GM18499 (cell line): ENCODE data around the gene SEMA5A.

Source experiments
- ATAC-seq: cut with Tn5 transposase; IDR thresholded peaks from one replicate; pipeline ENCODE4 v1.9.1; 2021; ENCODE audit warnings: moderate number of reproducible peaks; ENCODE audit not compliant: insufficient read depth, unreplicated experiment

Gene SEMA5A, protein sequence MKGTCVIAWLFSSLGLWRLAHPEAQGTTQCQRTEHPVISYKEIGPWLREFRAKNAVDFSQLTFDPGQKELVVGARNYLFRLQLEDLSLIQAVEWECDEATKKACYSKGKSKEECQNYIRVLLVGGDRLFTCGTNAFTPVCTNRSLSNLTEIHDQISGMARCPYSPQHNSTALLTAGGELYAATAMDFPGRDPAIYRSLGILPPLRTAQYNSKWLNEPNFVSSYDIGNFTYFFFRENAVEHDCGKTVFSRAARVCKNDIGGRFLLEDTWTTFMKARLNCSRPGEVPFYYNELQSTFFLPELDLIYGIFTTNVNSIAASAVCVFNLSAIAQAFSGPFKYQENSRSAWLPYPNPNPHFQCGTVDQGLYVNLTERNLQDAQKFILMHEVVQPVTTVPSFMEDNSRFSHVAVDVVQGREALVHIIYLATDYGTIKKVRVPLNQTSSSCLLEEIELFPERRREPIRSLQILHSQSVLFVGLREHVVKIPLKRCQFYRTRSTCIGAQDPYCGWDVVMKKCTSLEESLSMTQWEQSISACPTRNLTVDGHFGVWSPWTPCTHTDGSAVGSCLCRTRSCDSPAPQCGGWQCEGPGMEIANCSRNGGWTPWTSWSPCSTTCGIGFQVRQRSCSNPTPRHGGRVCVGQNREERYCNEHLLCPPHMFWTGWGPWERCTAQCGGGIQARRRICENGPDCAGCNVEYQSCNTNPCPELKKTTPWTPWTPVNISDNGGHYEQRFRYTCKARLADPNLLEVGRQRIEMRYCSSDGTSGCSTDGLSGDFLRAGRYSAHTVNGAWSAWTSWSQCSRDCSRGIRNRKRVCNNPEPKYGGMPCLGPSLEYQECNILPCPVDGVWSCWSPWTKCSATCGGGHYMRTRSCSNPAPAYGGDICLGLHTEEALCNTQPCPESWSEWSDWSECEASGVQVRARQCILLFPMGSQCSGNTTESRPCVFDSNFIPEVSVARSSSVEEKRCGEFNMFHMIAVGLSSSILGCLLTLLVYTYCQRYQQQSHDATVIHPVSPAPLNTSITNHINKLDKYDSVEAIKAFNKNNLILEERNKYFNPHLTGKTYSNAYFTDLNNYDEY

DNA sequence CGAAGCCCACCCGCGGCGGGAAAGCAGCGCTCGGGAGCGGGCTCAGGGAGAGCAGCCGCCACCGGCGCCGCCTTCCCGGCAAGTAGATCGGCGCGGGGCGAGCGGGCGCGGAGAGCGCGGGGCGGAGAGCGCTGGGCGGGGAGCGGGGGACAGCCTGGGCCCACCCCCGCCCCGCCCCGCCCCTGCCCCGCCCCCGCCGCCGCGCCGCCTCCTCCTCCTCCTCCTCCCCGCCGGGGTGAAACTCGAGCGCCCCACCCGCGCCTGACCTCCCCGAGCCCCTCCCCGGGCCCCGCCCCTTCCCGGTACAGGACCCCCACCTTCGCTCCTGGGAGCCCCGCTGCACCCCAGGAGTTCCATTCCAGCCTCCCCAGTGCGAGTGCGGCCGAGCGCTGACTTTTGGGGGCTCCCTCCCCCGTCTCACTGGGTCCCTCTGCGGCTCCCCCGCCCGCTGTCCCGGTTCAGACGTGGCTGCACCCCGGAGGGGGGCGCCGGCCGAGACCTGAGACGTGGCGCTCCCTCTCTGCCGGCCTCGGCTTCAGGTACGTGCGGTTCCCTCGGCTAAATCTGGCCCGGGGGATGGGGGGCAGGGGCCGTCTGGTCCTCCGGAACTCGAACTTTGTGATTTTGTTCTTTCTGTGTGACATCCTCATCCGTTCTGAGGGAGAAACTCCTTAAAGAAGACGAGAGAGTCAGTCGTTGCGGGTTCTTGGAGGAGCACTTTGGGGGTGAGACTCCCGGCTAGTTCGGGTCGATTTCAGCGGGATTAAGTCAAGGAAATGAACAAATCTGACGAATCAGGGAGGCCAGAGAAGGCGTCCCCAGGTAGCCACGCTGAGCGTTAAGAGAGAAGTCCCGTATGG lies at the start of gene SEMA5A:
SEMA5A (minus strand) TSS at position 84 of the 860 bp plus-strand sequence. CDS start 166,129 bp downstream, outside the sequence.
- no peak for ATAC-seq

DNA sequence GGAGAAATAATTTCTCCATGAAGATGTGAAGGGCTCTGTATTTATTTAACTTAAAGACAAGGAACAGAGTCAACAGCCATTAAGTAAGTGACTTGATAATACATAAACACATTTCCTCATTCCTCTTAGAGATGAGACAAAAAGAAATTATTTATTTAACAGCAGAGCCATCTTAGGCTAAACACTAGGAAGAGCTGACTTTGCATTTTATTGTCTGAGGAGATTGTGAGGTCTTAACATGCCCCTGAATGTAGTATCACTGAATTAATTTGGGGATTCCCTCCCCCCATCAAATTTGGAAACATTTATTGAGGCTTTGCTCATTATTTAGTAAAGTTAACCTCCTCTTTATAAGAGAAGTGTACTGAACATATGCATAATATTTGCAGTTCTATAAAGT lies 49.0 kb upstream of the SEMA5A start:
- no peak for ATAC-seq

DNA sequence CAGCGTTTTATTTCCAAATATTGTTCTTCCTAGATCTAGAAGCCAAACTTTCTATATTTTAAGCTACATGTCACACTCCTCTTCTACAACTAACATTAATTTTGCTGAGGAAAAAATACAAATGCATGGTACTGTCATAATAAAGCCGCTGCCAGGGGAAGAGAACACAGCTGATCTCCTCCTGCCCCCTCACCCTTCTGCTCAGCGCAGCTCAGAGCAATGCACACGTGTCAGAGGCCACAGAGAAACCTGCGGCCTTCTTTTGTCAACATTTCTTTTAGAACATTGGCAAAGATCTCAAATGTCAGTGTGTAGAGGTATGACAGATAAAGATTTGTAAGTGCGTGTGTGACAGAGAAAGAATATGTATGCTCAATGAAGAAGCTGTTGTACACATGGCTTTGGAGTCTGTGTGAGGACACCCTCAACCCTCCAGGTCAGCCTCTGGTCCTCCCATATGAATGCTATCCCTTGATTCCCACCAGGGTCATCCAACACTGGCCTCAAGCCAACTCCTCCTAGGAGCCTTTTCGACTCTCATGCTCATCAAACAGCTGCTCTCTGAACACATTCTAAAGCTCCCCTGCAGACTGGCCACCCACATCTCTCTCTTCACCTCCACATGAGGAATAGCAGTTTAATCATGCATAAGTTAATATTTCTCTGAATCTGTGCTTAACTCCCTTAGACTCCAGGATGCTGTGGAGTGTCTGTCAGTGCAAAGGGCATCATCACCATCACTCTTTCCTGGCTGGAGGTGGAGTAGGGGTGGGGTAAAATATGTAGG lies 43.4 kb upstream of the SEMA5A start:
- ATAC-seq = no peak

DNA sequence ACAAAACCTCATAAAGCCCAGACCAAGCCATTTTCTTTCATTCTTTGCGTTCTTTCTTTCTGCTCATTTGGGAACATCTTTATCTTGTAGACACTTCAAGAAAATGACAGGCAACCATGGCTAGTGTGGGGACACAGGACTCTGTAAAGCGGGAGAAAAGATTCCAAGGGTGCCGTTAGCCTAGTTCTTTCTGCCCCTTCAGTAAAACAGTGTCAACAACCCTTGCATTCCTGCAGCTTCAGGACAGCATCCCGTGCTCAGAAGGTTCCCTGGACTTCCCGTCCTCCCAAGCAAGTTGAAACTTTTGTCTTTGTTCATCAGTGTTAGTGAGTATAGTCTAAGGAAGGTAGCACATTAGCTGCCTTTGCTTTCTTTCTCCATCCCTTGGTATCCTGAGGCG lies 42.4 kb upstream of the SEMA5A start:
- no peak for ATAC-seq

DNA sequence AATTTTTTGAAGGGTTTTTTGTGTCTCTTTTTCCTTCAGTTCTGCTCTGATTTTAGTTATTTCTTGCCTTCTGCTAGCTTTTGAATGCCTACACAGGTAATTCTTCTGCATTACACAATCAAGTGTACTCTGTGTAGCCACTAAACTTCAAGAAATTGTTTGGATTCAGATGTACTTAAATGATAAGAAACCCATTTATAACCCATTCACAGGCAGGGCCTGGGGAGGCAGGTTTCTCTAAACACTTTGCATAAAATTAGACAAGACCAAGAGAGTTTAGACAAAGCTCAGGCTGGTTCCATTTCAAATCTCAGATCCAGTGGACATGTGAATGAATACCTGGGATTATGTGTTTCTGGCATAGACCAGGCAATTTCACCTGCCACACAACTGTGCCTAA lies 41.3 kb upstream of the SEMA5A start:
- no peak for ATAC-seq

DNA sequence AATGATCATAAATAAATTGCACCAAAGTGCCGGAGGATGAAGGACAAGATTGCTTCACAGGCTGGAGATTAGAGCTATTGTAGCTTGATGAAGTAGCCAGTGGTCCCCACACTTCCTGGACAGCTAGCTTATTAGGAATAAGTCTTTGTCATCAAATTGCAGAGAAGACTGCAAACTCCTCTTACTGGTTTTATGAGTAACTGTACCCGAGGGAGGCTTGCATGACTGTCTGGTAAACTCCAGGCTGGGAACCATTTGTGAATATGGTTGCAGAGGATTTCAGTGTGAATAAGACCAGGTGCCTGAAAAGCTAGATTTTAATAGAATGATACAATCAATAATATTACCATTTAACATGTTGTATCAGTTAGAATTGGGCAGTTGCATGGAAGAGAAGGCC lies 36.5 kb upstream of the SEMA5A start:
- ATAC-seq = no peak

DNA sequence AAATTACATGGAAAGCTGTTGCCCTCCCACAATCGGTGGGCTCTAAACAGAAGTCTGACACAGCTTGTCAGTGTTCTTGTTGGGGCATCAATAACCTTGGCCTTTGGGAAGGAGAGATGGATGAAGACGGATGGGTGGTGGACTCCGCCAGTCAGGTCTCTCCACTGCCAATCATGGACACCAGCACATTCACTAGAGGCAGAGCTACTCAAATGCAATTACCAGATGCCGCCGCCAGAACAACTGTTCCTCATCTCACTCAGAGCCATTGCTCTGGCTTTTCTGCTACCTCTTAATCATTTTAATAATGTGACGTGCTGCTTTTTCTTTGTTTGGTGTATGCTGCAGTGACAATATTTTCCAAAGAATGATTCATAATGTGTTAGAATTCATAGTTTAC lies 27.9 kb upstream of the SEMA5A start:
- ATAC-seq = no peak

DNA sequence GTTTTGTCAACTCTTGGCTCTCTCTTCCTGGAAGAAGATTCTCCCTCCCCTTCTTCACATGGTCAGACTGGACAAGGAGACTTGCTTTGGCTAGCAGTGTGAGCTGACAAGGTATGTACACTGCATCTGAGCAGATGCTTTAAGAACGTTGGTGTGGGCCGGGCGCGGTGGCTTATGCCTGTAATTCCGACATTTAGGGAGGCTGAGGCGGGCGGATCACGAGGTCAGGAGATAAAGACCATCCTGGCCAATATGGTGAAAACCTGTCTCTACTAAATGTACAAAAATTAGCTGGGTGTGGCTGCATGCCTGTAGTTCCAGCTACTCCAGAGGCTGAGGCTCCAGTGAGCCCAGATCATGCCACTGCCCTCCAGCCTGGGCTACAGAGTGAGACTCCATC lies 26.4 kb upstream of the SEMA5A start:
- ATAC-seq = no peak

DNA sequence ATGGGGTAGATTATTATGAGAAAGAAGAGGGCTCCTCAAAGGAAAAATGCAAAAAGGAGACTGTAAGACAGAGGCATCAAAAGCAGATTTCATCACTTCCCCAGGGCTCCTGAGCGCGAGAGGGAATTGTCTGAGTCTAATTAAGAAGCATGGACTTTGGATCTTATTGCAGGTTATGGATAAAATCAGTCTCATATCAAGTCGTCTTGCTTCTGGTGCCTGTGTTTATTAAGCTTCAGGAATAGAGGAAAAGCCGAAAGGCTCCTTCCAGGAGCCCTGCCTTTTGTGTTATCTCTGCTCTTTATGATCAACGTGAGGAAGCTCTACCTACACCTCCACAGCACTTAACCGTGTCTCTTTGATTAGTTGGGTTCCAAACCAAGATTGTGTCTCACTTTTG lies 25.0 kb upstream of the SEMA5A start:
- ATAC-seq = no peak

DNA sequence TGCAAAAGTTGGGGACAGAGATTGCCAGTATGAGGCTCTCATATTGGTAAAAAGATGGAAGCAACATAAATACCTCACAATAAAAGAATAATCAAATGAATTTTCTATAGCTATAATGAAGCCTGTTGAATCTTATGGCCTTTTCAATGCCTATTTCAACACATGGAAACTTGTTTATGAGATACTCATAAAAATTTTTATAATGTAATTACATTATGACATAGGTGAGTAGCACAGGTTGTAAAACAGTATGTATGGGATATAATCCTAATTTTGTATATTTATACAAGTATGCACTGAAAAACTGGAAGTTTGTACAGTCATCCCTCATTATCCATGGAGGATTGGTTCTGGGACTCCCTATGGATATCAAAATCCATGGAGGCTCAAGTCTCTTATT lies 21.2 kb upstream of the SEMA5A start:
- ATAC-seq = no peak

DNA sequence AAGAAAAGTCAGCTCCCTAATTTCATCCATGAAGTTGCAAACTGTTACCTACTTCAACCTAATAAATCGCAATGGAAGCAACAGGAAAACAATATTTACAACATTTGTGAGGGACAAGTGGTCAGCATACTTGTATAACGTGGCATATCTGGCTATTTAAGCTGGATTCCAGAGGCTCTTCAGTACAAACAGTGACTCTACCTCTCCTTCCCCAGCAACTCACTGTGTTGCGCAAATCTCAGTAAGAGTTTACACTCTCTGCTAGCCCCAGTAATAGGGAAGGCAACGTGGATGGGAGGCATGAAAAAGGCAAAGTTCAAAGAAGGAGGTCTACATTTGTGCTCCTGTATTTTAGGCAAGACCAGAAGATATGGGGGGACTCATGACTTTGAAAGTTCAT lies 18.9 kb upstream of the SEMA5A start:
- ATAC-seq = no peak

DNA sequence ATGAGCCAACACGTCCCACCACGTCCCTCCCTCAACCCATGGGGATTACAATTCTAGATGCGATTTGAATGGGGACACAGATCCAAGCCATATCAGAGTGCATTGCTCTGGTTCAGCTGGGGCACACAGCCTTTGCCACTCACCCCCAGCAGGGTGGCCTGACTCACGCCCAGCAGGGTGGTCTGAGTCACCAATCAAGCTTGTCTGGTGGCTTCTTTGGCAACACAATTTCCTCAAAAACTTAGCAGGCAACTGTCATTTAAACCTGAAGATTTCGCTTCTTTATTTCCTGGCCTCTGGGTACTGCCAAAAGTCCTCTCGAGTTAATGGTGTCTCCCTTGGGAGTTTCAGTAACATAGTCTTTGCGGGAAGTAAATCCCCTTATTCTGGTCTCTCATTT lies 16.3 kb upstream of the SEMA5A start:
- no peak for ATAC-seq

DNA sequence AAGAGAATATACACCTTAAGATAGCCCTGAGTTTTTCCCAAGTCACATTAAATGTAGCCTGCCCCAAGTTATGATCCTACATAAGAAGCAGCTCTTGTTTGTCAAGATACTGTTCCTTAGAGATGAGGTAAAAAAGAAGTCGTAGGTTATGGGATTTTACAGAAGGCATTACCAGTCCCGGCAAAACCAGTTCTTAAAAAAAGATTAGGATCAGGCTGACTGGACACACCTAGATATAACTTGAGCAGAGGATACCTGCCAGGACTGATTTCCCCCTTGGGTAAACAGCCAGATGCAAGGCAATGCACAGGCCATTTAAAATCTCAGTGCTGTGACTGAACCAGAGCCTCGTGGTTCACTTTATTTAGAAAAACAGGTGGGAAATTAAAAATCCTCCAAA lies 14.1 kb upstream of the SEMA5A start:
- no peak for ATAC-seq

DNA sequence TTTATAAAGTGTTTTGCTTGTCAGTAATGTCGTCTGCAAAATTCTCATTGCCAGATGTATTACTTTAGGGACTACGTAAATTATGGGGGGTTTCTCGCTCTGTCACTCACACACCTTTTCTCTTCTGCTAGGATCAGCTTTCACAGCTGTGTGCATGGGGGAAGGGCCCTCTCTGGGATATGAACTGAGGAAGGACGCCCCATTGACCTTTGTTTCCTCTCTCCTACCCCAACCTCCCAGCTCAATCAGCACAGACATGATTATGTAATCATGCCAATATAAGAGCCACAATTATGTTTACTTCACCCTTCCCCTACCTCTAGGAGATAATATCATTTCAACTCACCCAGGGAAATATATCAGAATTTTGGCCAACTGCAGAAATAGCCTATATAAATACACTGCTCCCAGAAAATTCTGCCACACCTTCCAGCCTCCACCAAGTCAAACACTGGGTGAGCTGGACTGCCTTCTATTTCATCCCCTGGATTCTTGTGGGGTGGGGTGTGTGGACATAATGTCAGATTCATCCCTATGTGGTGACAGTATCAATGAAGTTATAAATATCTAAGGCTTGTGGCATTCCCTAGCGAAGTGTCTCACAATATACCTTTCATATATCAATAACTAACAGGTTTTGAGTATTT lies 12.6 kb upstream of the SEMA5A start:
- no peak for ATAC-seq

DNA sequence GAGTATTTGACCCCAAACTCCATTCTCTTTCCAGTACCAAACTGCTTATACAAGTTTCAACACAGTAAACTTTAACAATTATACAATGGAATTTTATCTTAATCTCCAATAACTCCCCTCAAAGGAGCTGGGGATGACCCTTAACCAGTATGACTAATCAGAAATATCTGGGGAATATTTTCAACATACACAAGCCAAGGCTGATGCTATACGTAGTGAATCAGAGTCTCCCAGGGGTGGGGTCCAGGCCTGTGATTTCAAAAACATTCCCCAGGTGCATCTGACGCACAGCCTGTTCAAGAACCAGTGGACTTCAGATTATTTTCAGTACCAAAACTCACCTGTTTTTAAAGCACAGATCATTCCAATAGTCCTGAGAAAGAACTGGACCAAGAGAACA lies 11.8 kb upstream of the SEMA5A start:
- no peak for ATAC-seq

DNA sequence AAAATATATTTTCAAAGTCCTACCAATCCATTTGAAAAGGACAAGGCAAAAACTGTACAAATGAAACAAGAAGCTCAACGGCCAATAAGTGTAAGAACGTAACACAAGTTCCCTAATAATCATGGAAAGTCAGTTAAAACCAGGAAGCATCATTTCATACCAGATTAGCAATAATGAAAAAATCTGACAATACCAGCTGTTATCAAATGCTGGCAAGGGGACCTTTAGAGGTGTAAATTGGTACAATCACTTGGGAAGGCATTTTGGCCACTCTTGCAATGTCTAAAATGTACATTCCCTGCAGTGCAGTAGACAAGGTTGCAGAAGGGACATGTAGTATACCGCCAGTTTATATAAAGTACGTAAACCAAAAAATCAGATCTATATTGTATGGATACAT lies 10.1 kb upstream of the SEMA5A start:
- no peak for ATAC-seq

DNA sequence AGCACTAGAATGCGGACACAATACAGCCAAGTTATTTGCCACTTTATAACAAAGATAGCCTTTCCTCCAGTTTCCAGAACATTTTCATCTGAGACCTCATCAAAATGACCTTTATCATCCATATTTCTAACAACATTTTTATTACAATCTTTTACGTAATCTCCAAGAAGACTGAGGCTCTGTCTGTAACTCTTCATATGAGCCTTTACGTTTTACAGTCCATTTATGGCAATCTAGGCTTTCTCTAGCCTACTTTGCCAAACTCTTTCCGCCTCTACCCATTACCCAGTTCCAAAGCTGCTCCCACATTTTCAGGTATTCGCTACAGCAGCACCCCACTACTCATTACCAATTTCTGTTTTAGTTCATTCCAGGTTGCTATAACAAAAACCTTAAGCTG lies 8.2 kb upstream of the SEMA5A start:
- no peak for ATAC-seq

DNA sequence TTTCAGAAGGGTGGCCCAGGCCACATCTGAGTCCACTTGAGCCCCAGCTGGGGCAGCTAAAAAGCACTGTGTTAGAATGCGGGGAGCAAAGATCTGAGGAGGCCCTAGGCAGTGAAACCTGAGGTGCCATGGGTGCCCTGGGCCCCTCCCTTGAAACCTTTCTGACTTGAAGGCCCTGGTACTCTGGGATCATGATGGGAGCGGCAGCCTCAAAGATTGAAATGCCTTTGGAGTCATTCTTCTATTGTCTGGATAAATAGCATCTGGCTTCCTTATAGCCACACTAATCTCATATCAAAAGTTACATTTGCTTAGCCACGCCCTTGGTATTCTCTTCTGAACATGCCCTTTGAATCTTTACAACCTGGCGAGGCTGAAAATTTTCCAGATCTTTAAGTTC lies 7.7 kb upstream of the SEMA5A start:
- no peak for ATAC-seq
